Adrenal gland (tissue), 12 donors: ENCODE data around the gene PTPRN2. TPM values are rescaled to one million over a fixed set of nuclear protein-coding genes. Genes with fewer than 3 reads are reported as not detected.

Experiments used
- DNase-seq, 7 donors: peaks; one replicate each; pipeline ENCODE4 v3.0.0-alpha.2; 2019 to 2020
- H3K27ac ChIP-seq, 5 donors: fragments of 200-600 bp; sonication (generic) in 4 of 5; 1 replicate in 3 of 5; 2 replicates in 2 of 5; pipeline versions ENCODE4 v1.5.1 to v1.8.0; 2016 to 2020; ENCODE audit warnings: mild to moderate bottlenecking in 1 of 5
- H3K27me3 ChIP-seq: fragments of 200-600 bp; 2 replicates; pipeline ENCODE4 v1.8.0; 2021
- H3K36me3 ChIP-seq, 2 donors: fragments of 200-600 bp; replicated peaks in 1 of 2; 1 replicate in 1 of 2; 2 replicates in 1 of 2; pipeline versions ENCODE4 v1.5.1 to v1.8.0; 2018 to 2022
- H3K4me1 ChIP-seq, 2 donors: fragments of 200-600 bp; replicated peaks in 1 of 2; 1 replicate in 1 of 2; 2 replicates in 1 of 2; pipeline versions ENCODE4 v1.5.1 to v1.8.0; 2018 to 2021
- H3K4me3 ChIP-seq, 4 donors: fragments of 200-600 bp; sonication (generic) in 3 of 4; one replicate each; pipeline ENCODE4 v1.5.1; 2016 to 2018
- H3K9me3 ChIP-seq, 3 donors: fragments of 200-600 bp; sonication (generic) in 1 of 3; replicated peaks in 1 of 3; 1 replicate in 2 of 3; 2 replicates in 1 of 3; pipeline versions ENCODE4 v1.5.1 to v1.8.0; 2016 to 2021
- POLR2A ChIP-seq, 2 donors: fragments of 450-650 bp; IDR thresholded peaks; one replicate each; pipeline ENCODE4 v1.6.1; 2017; ENCODE audit warnings: antibody characterized with exemption in 2 of 2, mild to moderate bottlenecking in 2 of 2, moderate library complexity in 1 of 2
- WGBS, 4 donors: extraction: QIAGEN DNeasy Blood & Tissue Kit in 2 of 4; methylation state at CpG; one replicate each; pipeline versions ENCODE4 v1.1.5 to v1.1.7; 2013 to 2017; 5-methylcytosine and 5-hydroxymethylcytosine counted together
- intact Hi-C, 2 donors: fragments of 100-400 bp; cut with DNase I; formaldehyde crosslinking; loops; one replicate each; pipeline versions ENCODE4 v1.14.1 to v1.15.0; 2022 to 2023
- polyA plus RNA-seq, 3 donors: library from polyadenylated mRNA; stranded (reverse); fragments of 200-250 nt in 2 of 3; fragments of 350-450 nt in 1 of 3; fragmentation: Illumina TruSeq in 1 of 3; extraction: RNeasy Lipid Tissue Mini Kit (QIAGEN cat#74804) in 1 of 3; gene quantifications; one replicate each; pipeline ENCODE4 v1.2.3, GENCODE V29; 2013 to 2014
- total RNA-seq, 9 donors: library from RNA; depleted of rRNA in 4 of 9; stranded (reverse); fragments of >200 nt in 4 of 9; fragments of 120-200 nt in 1 of 9; fragmentation: NEBNext Ultra II Directional in 1 of 9; extraction: Animal tissue kit (Norgen Biotek cat#: 25700) in 1 of 9; gene quantifications; one replicate each; pipeline versions ENCODE4 v1.1.0 to v1.2.4, GENCODE V29; 2013 to 2023
- TF ChIP-seq, protein P1 (sequence below), 6 experiments: fragments of 450-650 bp in 4 of 6; fragments of 200-600 bp in 2 of 6; sonication (generic) in 1 of 6; IDR thresholded peaks; 1 replicate in 5 of 6; 2 replicates in 1 of 6; pipeline versions ENCODE4 v1.5.1 to v1.8.0; 2016 to 2021; ENCODE audit warnings: antibody characterized with exemption in 6 of 6, mild to moderate bottlenecking in 2 of 6, moderate library complexity in 1 of 6
- donor health status: healthy with polysubstance abuse.
- donor health status: Bipolar disorder and iron deficiency.
- donor health status: DM: yes; HTN: yes; CAD: no.
- donor health status: DM: no; HTN: no; CAD: no.
- donor health status: DM: no; HTN: no; CAD: no.
- donor health status: DM: yes; HTN: yes; CAD: no.

PTPRN2 gene
- total and polyA plus RNA-seq, 12 donors = 2.2 to 16.2 (median 3.4) TPM

DNA sequence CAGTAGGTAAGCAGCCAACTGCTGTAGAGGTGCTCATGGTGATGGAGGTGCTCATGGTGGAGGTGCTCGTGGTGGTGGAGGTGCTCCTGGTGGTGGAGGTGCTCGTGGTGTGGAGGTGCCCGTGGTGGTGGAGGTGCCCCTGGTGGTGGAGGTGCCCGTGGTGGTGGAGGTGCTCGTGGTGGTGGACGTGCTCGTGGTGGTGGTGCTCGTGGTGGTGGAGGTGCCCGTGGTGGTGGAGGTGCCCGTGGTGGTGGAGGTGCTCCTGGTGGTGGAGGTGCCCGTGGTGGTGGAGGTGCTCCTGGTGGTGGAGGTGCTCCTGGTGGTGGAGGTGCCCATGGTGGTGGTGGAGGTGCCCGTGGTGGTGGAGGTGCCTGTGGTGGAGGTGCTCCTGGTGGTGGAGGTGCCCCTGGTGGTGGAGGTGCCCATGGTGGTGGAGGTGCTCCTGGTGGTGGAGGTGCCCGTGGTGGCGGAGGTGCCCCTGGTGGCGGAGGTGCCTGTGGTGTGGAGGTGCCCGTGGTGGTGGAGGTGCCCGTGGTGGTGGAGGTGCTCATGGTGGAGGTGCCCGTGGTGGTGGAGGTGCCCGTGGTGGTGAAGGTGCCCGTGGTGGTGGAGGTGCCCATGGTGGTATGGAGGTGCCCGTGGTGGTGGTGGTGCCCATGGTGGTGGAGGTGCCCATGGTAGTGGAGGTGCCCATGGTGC is 517.3 kb downstream of the PTPRN2 start:
- Histone ChIP-seq H3K4me3 (no peak overlapping the region), H3K4me1 (no peaks in the 10 kb centered on the region), H3K27ac (no peak overlapping the region), H3K9me3 (no peaks in the 10 kb centered on the region), H3K27me3 (no peaks in the 10 kb centered on the region), H3K36me3 (no peaks in the 10 kb centered on the region)
- WGBS, 4 donors = 84 to 93% (median 93%) methylated on average over 18 to 21 of the region's 21 CpGs
- TF ChIP-seq POLR2A (IDR thresholded peaks at IDR 0.05) = no peak
- TF ChIP-seq, protein P1, sequence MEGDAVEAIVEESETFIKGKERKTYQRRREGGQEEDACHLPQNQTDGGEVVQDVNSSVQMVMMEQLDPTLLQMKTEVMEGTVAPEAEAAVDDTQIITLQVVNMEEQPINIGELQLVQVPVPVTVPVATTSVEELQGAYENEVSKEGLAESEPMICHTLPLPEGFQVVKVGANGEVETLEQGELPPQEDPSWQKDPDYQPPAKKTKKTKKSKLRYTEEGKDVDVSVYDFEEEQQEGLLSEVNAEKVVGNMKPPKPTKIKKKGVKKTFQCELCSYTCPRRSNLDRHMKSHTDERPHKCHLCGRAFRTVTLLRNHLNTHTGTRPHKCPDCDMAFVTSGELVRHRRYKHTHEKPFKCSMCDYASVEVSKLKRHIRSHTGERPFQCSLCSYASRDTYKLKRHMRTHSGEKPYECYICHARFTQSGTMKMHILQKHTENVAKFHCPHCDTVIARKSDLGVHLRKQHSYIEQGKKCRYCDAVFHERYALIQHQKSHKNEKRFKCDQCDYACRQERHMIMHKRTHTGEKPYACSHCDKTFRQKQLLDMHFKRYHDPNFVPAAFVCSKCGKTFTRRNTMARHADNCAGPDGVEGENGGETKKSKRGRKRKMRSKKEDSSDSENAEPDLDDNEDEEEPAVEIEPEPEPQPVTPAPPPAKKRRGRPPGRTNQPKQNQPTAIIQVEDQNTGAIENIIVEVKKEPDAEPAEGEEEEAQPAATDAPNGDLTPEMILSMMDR (IDR thresholded peaks at IDR 0.05) = no peak
- no peak for DNase-seq
- intact Hi-C loops = no loop called here

DNA sequence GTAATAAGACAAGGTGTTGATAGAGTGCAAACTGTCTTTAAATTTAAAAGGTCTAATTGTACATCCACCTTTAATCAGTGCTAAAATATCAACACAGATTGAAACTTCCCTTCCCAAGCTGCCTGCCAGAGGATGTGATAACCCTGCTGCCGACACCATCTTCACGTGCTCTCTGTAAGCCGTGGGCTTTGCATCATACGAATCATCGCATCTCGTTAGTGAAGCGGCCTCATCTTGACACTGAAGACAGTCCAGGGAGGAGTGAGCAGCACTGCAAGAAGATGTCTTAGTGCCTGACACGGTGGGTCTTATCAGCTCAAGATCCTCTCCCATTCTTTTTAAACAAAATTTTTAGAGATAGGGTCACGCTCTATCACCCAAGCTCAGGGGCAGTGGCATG is 518.8 kb downstream of the PTPRN2 start:
- WGBS, 4 donors = 83 to 92% (median 88%) methylated on average over 9 of the region's 9 CpGs
- H3K4me1 ChIP-seq = no peaks in the 10 kb centered on the region
- no peaks in the 10 kb centered on the region for H3K36me3 ChIP-seq
- no peak overlapping the region for H3K4me3 ChIP-seq
- DNase-seq = no peak
- intact Hi-C loops = no loop called here
- no peaks in the 10 kb centered on the region for H3K9me3 ChIP-seq
- H3K27ac ChIP-seq = no peak overlapping the region
- TF ChIP-seq, protein P1 (IDR thresholded peaks at IDR 0.05) = no peak
- TF ChIP-seq POLR2A (IDR thresholded peaks at IDR 0.05) = no peak
- H3K27me3 ChIP-seq = no peaks in the 10 kb centered on the region

DNA sequence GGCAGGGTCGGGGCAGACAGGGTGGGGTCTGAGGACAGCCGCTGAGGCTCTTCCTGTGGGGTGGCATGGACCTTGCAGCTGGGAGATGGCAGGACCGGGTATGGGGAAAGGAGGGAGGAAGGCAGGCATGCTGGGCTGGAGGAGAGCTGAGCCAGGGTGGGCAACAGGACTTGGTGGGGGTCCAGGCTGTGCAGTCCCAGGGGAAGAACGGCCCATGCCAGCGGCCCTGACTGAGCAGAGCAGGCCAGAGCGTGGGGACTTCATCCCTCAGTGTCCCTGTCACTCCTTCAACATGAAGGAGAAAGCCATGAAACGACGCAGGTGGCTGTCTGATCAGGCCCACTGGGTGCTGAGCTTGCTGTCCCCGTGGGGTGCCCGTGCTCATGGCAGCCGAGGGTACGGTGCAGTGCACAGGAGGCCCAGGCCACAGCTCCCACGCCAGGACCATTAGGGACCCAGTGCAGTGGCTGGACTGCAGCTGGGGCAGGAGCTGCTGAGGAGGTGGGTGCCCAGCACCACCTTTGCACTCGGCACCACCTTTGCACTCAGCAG is 519.6 kb downstream of the PTPRN2 start:
- Histone ChIP-seq H3K36me3 (no peaks in the 10 kb centered on the region), H3K27ac (no peak overlapping the region), H3K27me3 (no peaks in the 10 kb centered on the region), H3K4me1 (no peaks in the 10 kb centered on the region), H3K9me3 (no peaks in the 10 kb centered on the region), H3K4me3 (no peak overlapping the region)
- 87 to 97% (median 92%) methylated on average over 6 to 14 of the region's 14 CpGs for WGBS, 4 donors
- TF ChIP-seq, protein P1 (IDR thresholded peaks at IDR 0.05) = no peak
- no peak for TF ChIP-seq POLR2A (IDR thresholded peaks at IDR 0.05)
- no peak for DNase-seq
- intact Hi-C loops = no loop called here

DNA sequence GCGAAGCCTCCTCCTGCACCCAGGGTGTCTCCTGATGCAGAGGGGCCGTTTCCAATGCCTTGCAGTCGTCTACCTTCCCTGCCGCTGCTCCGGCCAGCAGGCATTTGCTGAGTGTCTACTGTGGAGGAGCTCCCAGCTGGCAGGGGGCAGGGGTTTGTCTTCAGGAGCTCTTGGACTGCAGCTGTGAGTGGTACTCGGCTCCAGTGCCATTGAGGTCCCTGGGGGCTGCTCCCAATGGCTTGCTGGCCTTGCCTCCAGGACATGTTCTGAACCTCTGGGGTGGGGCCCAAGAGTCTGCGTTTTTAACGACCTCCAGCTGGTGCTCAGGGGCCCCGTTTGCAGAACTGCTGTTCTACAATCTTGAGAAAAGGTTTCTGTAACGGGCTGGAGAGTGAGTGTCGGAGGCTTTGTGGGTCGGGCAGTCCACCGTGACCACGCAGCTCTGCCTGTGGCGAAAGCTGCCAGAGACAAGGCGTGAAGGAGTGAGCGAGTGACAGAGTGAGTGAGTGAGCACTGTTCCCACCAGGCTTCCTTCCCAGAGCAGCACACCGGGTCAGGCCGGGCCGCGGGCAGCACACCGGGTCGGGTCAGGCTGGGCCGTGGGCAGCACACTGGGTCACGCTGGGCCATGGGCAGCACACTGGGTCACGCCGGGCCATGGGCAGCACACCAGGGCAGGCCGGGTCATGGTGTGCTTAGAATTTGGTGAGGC is 520.2 kb downstream of the PTPRN2 start:
- no peak for TF ChIP-seq POLR2A (IDR thresholded peaks at IDR 0.05)
- TF ChIP-seq, protein P1 (IDR thresholded peaks at IDR 0.05) = no peak
- no peak overlapping the region for H3K27ac ChIP-seq
- intact Hi-C loops = no loop called here
- no peaks in the 10 kb centered on the region for H3K4me1 ChIP-seq
- no peaks in the 10 kb centered on the region for H3K36me3 ChIP-seq
- H3K4me3 ChIP-seq = no peak overlapping the region
- H3K27me3 ChIP-seq = no peaks in the 10 kb centered on the region
- no peak for DNase-seq
- H3K9me3 ChIP-seq = no peaks in the 10 kb centered on the region
- 81 to 91% (median 86%) methylated on average over 12 to 28 of the region's 28 CpGs for WGBS, 4 donors
